SK-N-SH (cell line): ENCODE data around the gene ZNF526.

Experiments used
- CHD2 ChIP-seq: fragments of 150-350 bp; IDR thresholded peaks from 2 replicates; pipeline ENCODE4 v1.6.1; 2018; ENCODE audit warnings: low read length; ENCODE audit not compliant: partially characterized antibody
- EP300 ChIP-seq, 2 experiments: IDR thresholded peaks; 2 replicates each; pipeline versions ENCODE4 v1.4.0 to v1.6.1; 2012; ENCODE audit warnings: borderline replicate concordance in 1 of 2, low read depth in 1 of 2, low read length in 1 of 2

DNA sequence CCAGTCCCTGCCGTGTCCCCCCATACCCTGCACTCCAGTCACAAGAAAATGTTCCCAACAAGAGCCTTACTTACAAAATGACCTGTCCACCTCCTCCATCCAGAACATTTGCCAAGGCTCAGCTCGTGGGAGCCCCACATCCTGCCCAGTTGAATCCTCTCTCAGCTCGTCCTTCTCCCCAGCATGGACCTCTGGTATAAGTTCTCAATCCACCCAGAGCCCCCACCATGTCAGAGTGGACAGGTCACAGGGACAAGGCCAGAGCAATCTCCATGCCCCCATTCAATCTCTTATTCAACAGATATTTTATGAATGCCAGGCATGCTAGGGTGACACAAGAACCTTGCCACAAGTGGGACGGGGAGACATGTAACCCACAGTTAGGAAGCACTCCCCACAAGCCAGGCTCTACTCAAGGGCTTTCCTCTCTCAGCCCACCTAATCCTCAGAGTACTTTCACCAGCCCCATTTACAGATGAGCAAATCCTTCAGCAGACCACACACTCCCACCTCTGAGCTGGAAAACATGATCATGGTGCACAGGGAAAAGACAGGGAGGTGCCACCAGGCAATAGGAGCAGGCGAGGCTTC lies 17.7 kb upstream of the ZNF526 start:
- TF ChIP-seq CHD2 (no peak), EP300 (IDR thresholded peaks at IDR 0.05; ENCODE audit: borderline replicate concordance in 1 of 2, low read depth in 1 of 2, low read length in 1 of 2) (no peak)
